Thymus (tissue), 11 donors: ENCODE measurements around the gene MAP3K4. TPM values are rescaled to one million over a fixed set of nuclear protein-coding genes. Genes with fewer than 3 reads are reported as not detected.

Experiments used
- DNase-seq, 9 donors: peaks; one replicate each; pipeline ENCODE4 v3.0.0-alpha.2; 2013; ENCODE audit warnings: low spot score in 9 of 9, low read depth in 6 of 9, missing footprints in 1 of 9
- H3K27ac ChIP-seq, 2 donors: one replicate each; pipeline ENCODE4 v1.5.1; 2013; ENCODE audit warnings: control low read depth in 1 of 2, low read depth in 1 of 2, low read length in 1 of 2, mild to moderate bottlenecking in 1 of 2, moderate library complexity in 1 of 2
- H3K27me3 ChIP-seq, 2 donors: one replicate each; pipeline ENCODE4 v1.5.1; 2013; ENCODE audit warnings: low read length in 1 of 2; ENCODE audit not compliant: control insufficient read depth in 2 of 2, insufficient read depth in 1 of 2
- H3K36me3 ChIP-seq, 2 donors: one replicate each; pipeline ENCODE4 v1.5.1; 2013; ENCODE audit warnings: low read length in 1 of 2, mild to moderate bottlenecking in 1 of 2, moderate library complexity in 1 of 2; ENCODE audit not compliant: control insufficient read depth in 2 of 2, insufficient read depth in 2 of 2
- H3K4me1 ChIP-seq, 2 donors: one replicate each; pipeline ENCODE4 v1.5.1; 2013; ENCODE audit warnings: low read length in 2 of 2; ENCODE audit not compliant: control insufficient read depth in 2 of 2, insufficient read depth in 2 of 2
- H3K4me3 ChIP-seq, 2 donors: one replicate each; pipeline ENCODE4 v1.5.1; 2013; ENCODE audit warnings: low read length in 2 of 2, control low read depth in 1 of 2, mild to moderate bottlenecking in 1 of 2
- H3K9me3 ChIP-seq, 2 donors: one replicate each; pipeline ENCODE4 v1.5.1; 2013; ENCODE audit warnings: low read length in 1 of 2, mild to moderate bottlenecking in 1 of 2; ENCODE audit not compliant: control insufficient read depth in 2 of 2, insufficient read depth in 1 of 2
- WGBS: extraction: QIAGEN DNeasy Blood & Tissue Kit; methylation state at CpG from one replicate; pipeline ENCODE4 v1.1.7; 2013; 5-methylcytosine and 5-hydroxymethylcytosine counted together
- polyA plus RNA-seq: library from polyadenylated mRNA; stranded (reverse); fragments of 200-250 nt; gene quantifications from one replicate; pipeline ENCODE4 v1.2.3, GENCODE V29; 2013
- total RNA-seq: library from RNA; stranded (reverse); fragments of 120-200 nt; gene quantifications from one replicate; pipeline ENCODE4 v1.2.4, GENCODE V29; 2013
- donor health status: healthy.

The MAP3K4 gene
- total and polyA plus RNA-seq, 2 donors, result 25.1 to 26.7 TPM

DNA sequence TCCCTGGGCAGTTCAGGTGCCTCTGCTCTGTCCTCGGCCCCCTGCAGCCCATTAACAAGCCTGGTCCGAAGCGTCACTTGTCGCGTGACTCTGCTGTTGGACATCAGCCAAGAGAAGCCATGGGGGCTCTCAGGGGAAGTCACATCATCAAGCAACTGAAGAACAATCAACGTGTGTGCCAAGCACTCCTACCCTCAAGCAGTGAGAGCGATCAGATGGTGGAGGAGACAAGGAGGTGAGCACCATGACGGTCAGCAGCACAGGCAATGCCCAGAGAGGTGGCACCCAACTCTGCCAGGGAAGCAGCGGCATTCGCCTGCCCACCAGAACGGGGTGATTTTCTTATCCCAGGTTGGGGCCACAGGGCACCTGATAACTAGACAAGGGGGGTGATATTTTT, 149.6 kb downstream of the MAP3K4 start:
- H3K9me3 ChIP-seq, result no peaks in the 10 kb centered on the region
- no peaks in the 10 kb centered on the region for H3K4me1 ChIP-seq
- no peak for DNase-seq
- no peak overlapping the region for H3K27ac ChIP-seq
- H3K27me3 ChIP-seq, result no peaks in the 10 kb centered on the region
- peaks cover 0 to 2% of the 10 kb centered on the region in 2 donors for H3K36me3 ChIP-seq
- no peak overlapping the region for H3K4me3 ChIP-seq
- WGBS, result 97% methylated on average over 11 of the region's 11 CpGs

DNA sequence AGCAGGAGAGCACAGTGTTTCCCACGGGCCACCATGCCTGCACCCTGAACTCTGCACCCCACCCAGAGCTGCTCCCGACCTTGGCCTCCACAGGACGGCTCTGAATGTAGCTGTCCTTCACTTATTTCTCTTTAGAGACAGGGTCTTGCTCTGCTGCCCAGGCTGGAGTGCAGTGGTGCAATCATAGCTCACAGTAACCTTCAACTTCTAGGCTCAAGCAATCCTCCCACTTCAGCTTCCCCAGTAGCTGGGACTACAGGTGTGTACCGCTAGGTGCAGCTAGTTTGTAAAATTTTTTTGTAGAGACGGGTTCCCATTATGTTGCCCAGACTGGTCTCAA, 151.4 kb downstream of the MAP3K4 start:
- Histone ChIP-seq H3K9me3 (no peaks in the 10 kb centered on the region), H3K36me3 (no peaks in the 10 kb centered on the region), H3K27me3 (no peaks in the 10 kb centered on the region), H3K27ac (no peak overlapping the region), H3K4me3 (no peak overlapping the region), H3K4me1 (no peaks in the 10 kb centered on the region)
- 97% methylated on average over 5 of the region's 5 CpGs for WGBS
- DNase-seq, result no peak

DNA sequence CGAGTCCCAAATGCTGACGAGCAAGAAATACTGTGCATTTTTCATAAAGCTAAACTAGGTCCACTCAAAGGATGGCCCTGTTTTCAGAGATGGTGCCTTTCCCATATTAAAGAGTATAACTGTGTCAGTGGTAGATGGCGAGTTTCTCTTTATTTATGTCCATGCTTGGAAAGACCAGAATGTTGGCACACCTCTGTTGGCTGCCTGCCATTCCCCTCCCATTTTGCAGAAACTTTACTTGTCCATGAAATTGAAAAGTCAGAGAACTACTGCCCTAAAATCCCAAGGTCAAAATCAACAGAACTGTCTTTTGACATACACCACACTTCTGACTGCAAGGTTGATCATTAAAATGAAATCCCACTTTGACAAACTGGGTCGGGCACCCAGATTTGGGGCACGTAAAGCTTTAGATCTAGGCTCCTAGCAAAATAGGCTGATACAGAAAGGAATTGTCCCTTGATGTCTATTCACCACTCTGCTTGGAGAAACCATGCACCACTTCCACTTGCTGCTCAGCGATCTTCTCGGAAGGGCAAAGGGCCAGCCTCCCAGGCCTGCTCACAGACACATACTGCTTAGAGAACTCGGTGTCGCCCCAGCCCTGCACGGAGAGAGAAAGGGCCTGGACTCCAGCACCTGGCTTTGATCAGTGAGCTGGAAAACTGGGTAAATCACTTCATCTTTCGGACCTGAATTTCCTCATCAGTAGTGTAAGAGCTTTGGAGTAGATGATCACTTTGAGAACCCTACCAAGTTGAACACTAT, 152.3 kb downstream of the MAP3K4 start:
- no peak for DNase-seq
- Histone ChIP-seq H3K36me3 (no peaks in the 10 kb centered on the region), H3K9me3 (no peaks in the 10 kb centered on the region), H3K27ac (no peak overlapping the region), H3K27me3 (no peaks in the 10 kb centered on the region), H3K4me3 (no peak overlapping the region), H3K4me1 (no peaks in the 10 kb centered on the region)
- 92% methylated on average over 11 of the region's 11 CpGs for WGBS

DNA sequence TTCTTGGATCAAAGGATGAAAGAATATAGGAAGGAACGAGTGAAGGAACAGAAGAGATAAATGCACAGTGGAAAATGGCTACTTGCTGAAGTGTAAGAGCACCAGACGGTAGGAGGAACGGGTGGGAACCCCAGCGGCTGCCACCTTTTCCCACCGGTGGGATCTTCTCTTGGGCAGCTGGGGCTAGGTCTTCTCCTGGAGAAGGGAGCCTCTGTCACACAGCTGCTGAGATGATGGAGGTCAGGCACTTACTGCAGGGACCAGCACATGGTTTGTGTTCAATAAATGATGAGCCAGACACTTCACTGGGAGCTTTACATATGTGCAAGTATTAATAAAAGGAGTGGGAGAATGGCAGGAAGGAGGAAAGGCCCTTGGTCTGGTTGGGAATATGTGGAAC, 158.6 kb downstream of the MAP3K4 start:
- no peaks in the 10 kb centered on the region for H3K9me3 ChIP-seq
- no peak overlapping the region for H3K27ac ChIP-seq
- DNase-seq, result no peak
- no peaks in the 10 kb centered on the region for H3K4me1 ChIP-seq
- no peak overlapping the region for H3K4me3 ChIP-seq
- H3K27me3 ChIP-seq, result no peaks in the 10 kb centered on the region
- 97% methylated on average over 5 of the region's 5 CpGs for WGBS
- H3K36me3 ChIP-seq, result no peaks in the 10 kb centered on the region

DNA sequence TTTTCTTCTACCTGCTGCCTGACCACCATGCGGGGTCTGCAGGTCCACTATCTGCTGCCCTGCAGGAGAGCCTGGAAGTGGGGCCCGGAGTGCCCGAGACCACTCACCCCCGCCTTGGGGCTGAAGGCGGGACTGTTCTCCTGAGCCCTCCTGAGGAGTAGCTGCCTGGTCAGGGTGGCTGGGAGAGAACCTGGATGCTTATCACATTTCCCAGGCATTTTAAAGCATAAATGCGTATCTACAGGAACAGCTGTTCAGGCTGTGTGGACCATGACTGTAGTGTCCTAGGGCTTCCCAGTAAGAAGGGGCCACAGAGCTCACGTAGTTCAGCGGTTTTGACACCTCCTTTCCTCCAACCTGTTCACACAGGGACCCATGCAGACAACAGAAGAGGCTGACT, 159.0 kb downstream of the MAP3K4 start:
- DNase-seq, result no peak
- Histone ChIP-seq H3K36me3 (no peaks in the 10 kb centered on the region), H3K9me3 (no peaks in the 10 kb centered on the region), H3K4me1 (no peaks in the 10 kb centered on the region), H3K4me3 (no peak overlapping the region), H3K27me3 (no peaks in the 10 kb centered on the region), H3K27ac (no peak overlapping the region)
- WGBS, result 97% methylated on average over 8 of the region's 8 CpGs

DNA sequence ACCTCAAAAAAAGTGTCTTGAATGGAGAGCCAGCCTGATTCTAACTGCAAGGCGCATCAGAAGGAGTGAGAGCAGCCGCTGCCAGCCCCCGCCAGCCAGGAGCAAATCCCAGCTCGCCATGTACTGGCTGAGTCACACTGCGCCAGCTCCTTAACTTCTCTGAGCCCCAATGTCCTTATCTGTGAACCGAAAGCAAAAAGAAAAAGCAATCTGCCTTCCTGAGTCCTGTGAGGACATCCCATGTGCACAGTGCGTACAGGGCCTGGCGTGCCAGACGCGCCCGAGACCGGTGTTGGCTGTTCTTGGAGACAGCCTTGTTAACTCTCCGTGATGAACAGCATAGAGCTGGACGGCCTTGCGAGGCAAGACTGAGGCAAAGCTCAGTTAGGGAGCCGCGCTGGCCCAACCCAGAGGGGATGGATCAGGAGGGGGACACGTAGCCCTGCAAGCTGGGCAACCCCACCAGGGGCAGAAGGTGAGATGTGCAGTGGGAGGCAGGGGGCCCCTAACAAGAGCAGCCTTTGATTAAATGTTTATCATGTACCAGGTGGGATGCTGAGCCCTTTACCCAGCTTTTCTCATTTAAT, 159.6 kb downstream of the MAP3K4 start:
- Histone ChIP-seq H3K4me1 (no peaks in the 10 kb centered on the region), H3K27me3 (no peaks in the 10 kb centered on the region), H3K36me3 (no peaks in the 10 kb centered on the region), H3K27ac (no peak overlapping the region), H3K9me3 (no peaks in the 10 kb centered on the region), H3K4me3 (no peak overlapping the region)
- 97% methylated on average over 18 of the region's 18 CpGs for WGBS
- DNase-seq, result no peak

DNA sequence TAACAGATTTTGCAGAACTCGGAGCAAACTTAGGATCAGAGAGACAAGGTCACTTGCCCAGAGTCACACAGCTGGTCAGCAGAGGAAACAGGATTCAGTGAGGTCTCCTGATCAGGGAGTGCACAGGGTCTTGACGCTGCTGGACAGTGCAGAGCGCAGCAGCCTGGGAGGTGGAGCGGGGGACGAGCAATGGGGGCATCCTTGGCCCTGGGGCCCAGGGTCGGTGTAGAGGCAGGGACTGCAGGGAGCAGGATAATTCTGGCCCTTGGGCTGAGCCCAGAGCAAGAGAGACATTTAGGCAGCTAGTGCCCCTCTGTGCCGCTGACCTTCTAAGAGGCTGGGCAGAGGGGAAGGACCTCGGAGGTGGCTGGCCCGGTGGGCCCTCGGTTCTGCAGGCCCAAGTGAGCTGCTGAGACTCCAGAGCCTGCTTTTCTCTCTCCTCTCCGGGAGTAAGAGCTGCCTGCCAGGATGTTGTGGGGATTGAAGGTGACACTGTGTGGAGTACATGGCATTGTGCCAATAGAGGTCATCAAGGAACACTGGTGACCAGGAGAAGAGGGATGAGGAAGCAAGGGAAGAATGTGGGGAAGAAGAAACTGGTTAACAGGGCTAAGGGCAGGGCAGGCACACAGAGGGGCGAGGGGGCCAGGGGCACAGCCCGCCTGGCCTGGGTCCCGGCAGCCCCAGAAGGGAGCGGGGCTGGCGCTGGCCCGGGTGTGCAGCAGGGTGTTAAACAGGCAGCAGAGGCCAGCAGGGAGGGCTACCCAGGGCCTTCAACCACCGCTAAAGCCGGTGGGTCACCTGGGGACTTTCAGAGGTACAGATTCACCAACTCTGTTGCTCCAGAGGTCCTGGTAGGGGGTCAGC, 160.3 kb downstream of the MAP3K4 start:
- Histone ChIP-seq H3K4me1 (no peaks in the 10 kb centered on the region), H3K27ac (no peak overlapping the region), H3K4me3 (no peak overlapping the region), H3K27me3 (no peaks in the 10 kb centered on the region), H3K36me3 (no peaks in the 10 kb centered on the region), H3K9me3 (no peaks in the 10 kb centered on the region)
- WGBS, result 96% methylated on average over 19 of the region's 19 CpGs
- DNase-seq, result no peak

DNA sequence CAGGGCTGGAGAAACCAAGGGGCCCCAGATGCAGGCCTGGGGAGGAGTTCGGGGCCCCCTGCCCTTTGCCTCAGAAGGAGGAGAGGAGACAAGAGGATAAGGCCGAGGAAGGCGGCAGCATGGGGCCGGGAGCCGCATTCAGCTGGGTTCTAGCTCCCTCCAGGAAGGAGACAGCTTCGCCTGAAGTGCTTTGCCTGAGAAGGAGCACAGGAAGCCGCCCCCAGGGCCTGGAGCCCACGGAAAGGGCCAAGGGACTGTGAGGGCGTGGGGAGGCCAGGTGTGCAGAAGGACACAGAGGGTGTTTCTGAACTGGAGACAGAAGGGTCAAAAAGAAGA, 160.9 kb downstream of the MAP3K4 start:
- DNase-seq, result no peak
- Histone ChIP-seq H3K27me3 (no peaks in the 10 kb centered on the region), H3K4me1 (no peaks in the 10 kb centered on the region), H3K27ac (no peak overlapping the region), H3K4me3 (no peak overlapping the region), H3K9me3 (no peaks in the 10 kb centered on the region), H3K36me3 (no peaks in the 10 kb centered on the region)
- WGBS, result 93% methylated on average over 9 of the region's 9 CpGs

DNA sequence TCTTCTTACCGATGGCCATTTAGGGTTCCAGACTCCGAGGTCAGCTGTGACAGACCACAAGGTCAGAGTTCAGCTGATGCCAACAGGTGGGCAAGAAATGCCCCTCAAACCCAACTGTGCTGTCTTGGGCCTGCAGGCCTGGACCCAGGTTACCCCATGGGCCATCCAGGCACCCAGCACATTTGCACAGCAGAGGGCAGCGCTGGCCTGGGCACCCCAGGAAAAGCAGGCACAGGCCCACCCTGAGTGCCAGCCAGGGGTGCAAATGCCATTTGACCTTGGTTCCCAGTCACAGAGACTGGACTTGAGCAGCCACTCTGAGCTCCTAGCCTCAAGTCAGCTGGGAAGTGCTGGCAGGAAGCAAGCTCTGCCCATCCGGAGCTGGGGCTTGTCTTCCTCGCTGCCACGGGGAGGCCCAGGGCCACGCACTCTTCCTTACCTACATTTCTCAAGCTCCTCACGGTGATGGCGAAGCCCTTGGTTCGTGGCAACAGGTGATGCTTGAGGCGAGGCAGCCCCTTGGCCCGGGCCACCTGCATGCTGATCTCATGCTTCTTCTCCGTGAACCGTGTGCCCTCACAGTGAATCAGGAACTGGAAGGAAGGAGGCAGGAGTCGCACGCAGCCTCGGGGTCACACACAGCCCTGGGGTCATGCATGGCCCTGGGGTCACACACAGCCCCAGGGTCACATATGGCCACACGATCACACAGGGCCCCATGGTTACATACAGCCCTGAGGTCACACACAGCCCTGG, 161.5 kb downstream of the MAP3K4 start:
- Histone ChIP-seq H3K36me3 (no peaks in the 10 kb centered on the region), H3K27me3 (no peaks in the 10 kb centered on the region), H3K27ac (no peak overlapping the region), H3K9me3 (no peaks in the 10 kb centered on the region), H3K4me3 (no peak overlapping the region), H3K4me1 (no peaks in the 10 kb centered on the region)
- 97% methylated on average over 18 of the region's 18 CpGs for WGBS
- no peak for DNase-seq
